Ammon's horn (tissue), 1 donor: ENCODE measurements around the gene C12orf42.

Experiments used
- DNase-seq: peaks from one replicate; pipeline ENCODE4 v3.0.0-alpha.2; 2016; ENCODE audit warnings: low spot score

Gene C12orf42

GRCh38 chr12:103268831-103269514 is 226.8 kb downstream of the C12orf42 start:
- DNase-seq: no peak

GRCh38 chr12:103257763-103258162 is 238.0 kb downstream of the C12orf42 start:
- DNase-seq: no peak
